GM18873 (cell line): ENCODE measurements around the gene PMM2.
"Not testable (repeated sequence)": the region's sequence is repeated elsewhere in the genome, so short reads cannot be mapped to it uniquely, and the experiment has no call there.

Experiments
- ATAC-seq: cut with Tn5 transposase; IDR thresholded peaks from one replicate; pipeline ENCODE4 v1.9.1; 2021; ENCODE audit warnings: mild to moderate bottlenecking, moderate library complexity, moderate number of reproducible peaks; ENCODE audit not compliant: unreplicated experiment, low FRiP score

Gene PMM2

DNA sequence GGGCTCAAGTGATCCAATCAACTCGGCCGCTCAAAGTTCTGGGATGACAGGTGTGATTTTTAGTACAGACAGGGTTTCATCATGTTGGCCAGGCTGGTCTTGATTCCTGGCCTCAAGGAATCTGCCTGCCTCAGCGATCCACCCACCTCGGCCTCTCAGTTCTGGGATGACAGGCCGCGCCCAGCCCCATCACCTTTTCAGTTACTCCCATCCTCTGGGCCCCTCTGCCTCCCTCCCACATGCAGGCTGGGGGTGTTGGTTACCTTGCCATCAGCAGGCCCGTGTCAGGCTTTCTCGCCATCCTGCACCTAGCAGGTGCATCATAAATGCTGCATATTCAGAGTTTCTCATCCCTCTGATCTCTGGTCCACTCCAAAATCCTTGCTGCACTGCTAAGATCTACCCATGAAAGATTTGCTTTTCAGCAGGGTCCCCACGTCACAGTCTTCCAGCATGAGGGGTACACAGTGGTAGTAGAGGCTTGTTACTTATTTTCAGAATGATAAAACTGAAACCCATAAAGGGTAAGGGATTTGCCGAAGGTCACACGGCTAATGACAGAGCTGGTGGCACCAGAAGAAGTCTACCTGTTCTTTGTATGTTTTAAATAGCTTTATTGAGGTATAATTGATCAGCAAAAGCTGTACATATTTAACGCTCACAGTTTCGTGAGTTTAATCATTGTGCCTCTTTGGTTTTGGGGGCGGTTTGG, 16.6 kb downstream of the PMM2 start:
- ATAC-seq: no peak

- ATAC-seq: no peak
Measured at GRCh38 chr16:8816967-8817655, 19.5 kb downstream of the PMM2 start.

GRCh38 chr16:8818504-8819270, 21.0 kb downstream of the PMM2 start:
- ATAC-seq: no peak

DNA sequence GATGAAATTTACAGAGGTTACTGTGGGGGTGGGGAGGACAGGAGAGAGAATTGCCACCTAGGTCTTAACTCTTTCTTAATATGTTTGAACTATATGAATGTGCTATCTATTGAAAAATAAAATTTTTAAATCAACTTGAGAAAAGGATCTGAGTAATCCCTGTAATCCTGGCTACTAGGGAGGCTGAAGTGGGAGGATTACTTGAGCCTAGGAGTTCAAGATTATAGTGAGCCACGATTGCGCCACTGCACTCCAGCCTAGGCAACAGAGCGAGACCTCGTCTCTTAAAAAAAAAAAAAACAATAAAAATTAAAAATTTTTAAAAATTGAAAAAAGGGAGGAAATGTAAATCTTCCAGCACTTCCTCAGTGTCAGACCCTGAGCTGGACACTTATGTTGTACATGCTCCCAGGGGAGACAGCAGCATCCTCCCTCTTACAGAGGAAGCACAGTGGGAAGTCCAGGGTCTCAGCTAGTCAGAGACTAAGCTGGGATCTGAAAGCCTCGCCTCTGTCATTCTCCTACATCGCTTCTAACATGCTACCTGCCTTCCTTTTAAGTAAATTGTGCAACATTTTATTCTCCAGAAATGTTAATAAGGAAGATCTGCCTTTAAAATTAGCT, 21.9 kb downstream of the PMM2 start:
- ATAC-seq: no peak

DNA sequence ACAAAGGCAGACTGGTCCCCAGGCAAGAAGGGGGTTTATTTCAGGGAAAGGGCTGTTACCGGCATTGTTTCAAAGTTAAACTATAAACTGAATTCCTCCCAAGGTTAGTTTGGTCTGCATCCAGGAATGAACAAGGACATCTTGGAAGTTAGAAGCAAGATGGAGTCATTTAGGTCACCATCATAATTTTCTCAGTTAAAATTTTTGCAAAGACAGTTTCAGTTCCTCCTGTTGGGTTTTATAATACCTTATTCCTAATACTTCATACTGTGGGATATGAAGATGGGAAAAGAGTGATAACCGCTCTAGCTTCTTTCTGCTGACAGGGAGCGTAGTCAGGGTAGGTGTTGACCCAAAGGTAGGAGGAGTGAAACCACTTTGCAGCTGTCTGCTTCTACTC, 24.8 kb downstream of the PMM2 start:
- ATAC-seq: no peak

- ATAC-seq: no peak
Measured at GRCh38 chr16:8826278-8826879, 28.7 kb downstream of the PMM2 start.

DNA sequence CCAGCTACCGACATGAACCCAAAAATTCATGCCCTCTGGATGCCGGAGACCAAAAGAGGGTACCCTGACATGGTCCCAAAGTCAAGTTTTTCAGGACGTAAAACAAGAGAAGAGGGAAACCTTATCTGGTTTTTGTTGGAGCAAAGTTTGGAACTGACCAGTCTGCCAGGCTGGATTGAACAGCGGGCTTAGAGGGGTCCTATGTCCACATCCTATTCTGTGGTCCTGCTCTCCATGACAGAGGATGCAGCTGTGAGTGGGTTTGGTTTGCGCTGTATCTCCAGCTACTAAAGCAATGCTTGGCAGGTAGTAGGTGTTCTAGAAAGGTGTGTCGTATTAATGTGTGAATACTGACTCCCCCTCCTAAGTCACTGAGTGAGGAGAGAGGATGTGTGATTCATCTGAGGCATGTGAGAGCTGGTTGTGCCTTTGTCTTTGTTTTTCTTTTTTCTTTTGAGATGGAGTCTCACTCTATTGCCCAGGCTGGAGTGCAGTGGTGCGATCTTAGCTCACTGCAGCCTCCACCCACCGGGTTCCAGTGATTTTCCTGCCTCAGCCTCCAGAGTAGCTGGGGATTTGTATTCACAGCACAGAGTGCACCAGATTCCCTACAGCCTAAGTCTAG, 31.0 kb downstream of the PMM2 start:
- ATAC-seq: no peak

- no peak for ATAC-seq
Measured at GRCh38 chr16:8831450-8831849, 33.8 kb downstream of the PMM2 start.

DNA sequence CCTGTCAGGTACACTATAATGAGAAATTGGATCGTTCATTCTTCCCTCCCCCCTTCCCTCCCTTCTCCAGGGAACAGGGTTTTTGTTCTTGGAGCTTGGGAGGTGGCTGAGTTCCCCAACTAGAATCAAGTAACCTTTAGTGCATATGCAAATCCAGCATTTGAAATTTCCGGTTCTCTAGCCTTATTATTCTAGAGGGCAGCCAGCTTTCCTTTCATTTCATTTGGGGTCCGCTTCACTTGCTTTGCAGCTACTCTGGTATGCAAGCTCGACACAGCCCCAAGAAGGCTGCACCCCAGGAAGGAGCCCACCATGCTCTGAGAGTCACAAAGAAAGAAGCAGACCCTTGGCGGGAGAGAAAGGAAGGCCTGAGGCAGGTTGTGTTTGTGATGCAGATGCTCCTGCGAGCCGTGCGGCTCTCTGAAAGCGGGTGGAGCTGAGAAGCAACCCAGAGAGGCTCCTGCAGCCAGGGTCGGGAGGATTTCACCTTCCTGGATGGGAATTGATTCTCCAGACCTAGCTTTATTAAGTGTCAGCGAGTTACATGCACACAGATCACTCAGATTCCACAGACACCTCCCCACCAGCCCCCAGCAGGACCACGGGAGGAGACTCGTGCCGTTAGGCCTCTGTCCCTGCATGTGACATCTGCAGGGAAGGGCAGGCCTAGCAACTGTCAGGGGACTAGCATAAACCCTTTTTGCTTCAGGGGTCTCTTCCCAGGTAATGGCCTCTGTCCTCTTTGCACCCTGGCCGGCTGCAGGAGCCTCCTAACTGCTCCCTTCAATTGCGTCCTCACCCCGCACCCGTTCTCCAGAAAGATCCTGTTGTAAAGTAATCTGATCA, 34.5 kb downstream of the PMM2 start:
- ATAC-seq: no peak

DNA sequence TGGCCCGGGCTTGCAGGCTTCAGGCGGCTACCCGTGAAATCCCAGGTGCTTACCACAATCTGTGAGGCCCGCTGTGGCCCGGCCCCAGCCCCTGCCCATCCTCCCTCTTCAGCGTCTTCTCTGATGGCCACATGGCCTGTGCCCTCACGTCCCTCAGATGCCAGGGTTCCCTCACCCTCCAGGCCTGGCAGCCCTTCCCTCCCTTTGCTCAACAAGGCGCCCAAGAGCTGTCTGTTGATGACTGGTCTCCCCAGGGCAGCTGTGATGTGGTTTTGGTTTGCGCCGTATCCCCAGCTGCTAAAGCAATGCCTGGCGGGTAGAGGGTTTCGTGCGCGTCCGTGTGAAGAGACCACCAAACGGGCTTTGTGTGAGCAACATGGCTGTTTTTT, 35.1 kb downstream of the PMM2 start:
- no peak for ATAC-seq

DNA sequence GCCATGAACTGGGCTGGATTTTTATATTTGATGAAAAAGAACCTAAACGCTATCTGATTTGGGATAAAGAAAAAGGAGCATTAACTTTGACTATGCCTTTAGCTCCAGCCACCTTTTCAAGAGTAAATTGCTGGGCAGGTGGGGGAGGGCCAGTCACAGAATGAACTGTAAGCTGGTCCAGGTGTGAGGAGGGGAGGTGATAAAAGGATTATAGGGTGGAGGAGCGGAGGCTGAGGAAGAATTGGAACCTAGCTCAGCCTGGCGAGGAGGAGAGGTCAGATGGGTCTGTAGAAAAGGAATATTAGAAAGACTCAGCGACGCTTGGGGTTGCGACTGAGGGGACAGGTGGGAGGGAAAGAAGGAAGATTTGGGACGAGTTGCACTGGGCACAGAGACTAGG, 39.2 kb downstream of the PMM2 start:
- ATAC-seq: not testable (repeated sequence)

GRCh38 chr16:8837594-8837993, 40.0 kb downstream of the PMM2 start:
- not testable (repeated sequence) for ATAC-seq

DNA sequence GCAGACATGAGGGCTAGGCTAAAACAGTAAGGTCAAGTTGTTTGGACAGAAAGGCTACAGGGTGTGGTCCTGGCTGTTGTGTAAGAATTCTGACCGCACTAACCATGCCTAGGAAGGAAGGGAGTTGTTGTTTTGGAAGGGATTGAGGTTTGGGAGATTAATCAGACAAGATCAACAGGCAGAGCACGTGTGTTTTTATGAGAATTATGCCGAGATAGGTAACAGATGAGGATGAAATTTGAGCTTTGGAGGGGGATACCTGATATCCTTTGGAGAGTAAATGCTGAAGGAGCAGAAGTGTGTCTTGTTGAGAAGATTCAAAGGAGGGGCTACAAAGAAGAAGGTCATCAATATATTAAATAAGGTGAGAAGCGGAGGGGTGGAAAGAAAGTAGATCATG, 44.4 kb downstream of the PMM2 start:
- not testable (repeated sequence) for ATAC-seq

DNA sequence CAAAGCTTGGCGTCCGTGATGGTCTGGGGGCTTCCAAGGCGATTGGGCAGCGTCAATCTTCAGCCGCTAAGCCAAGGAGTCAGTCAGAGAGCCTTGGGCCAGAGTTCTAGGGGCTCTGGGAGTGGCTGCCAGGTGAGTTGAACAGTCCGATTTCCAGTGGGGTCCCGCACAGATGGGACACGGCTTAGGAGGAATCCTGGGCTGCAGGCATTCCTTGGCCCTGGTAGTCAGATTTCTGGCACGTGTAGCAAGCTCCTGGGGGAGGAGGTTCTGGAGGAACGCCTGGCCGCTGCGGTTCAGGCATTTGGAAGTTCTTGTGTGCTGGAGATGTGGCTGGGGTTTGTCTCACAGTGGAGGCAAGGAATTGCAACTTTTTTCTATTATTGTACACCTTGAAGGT, 45.7 kb downstream of the PMM2 start:
- ATAC-seq: not testable (repeated sequence)

GRCh38 chr16:8845699-8846298, 48.2 kb downstream of the PMM2 start:
- no peak for ATAC-seq

- ATAC-seq: no peak
Measured at GRCh38 chr16:8846401-8846932, 48.8 kb downstream of the PMM2 start.

DNA sequence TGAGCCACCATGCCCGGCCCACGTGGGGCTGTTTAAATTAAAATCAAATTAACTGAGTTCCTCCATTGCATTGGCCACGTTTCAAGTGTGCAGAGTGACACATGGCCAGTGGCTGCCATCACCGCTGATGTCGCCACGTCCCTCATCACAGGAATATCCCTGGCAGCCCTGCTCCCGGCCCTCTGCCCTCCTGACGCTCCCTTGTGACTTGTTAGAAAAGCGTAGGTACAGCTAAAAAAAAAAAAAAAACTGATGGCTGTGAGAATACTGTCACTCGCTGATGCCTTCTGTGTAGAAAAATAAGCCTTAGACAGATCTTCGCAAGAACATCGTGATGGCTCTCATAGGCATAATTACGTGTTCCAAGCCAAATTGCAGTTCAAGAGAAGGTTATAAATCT, 49.5 kb downstream of the PMM2 start:
- ATAC-seq: no peak

DNA sequence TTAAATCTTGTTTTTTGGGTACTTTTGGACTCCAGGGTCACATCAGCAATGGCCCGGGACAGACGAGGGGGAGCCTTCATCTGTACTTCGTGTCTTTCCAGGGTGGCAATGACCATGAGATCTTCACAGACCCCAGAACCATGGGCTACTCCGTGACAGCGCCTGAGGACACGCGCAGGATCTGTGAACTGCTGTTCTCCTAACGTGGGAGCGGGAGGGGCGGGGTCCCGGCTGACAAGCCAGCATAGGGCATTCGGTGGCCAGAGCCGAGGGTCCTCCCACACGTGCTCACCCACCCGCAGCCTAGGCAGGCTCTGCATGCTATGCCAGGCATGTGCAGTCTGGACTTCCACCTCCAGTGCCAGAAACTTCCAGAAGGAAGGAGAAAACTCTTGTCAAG, 50.0 kb downstream of the PMM2 start:
- ATAC-seq: no peak
